Upper lobe of left lung (tissue), 6 donors: ENCODE data around the gene SAP30BP. TPM values are rescaled to one million over a fixed set of nuclear protein-coding genes. Genes with fewer than 3 reads are reported as not detected.

ENCODE experiments used
- ATAC-seq, 2 donors: fragments of 200-7000 bp; cut with Tn5 transposase; one replicate each; pipeline ENCODE4 v1.9.1; 2022; ENCODE audit warnings: mild to moderate bottlenecking in 2 of 2, moderate library complexity in 2 of 2; ENCODE audit not compliant: low FRiP score in 2 of 2
- DNase-seq, 2 donors: peaks; one replicate each; pipeline ENCODE4 v3.0.0-alpha.2; 2019 to 2020
- H3K27ac ChIP-seq, 4 donors: fragments of 200-600 bp; sonication (generic); one replicate each; pipeline ENCODE4 v1.5.1; 2016 to 2019
- H3K27me3 ChIP-seq, 4 donors: fragments of 200-600 bp; sonication (generic); one replicate each; pipeline ENCODE4 v1.5.1; 2017 to 2019
- H3K36me3 ChIP-seq, 4 donors: fragments of 200-600 bp; sonication (generic); one replicate each; pipeline ENCODE4 v1.5.1; 2016 to 2019
- H3K4me1 ChIP-seq, 4 donors: fragments of 200-600 bp; sonication (generic); one replicate each; pipeline ENCODE4 v1.5.1; 2018 to 2019
- H3K4me3 ChIP-seq, 4 donors: fragments of 200-600 bp; sonication (generic); one replicate each; pipeline ENCODE4 v1.5.1; 2017 to 2019; ENCODE audit warnings: mild to moderate bottlenecking in 2 of 4, moderate library complexity in 1 of 4
- H3K9me3 ChIP-seq, 4 donors: fragments of 200-600 bp; sonication (generic); one replicate each; pipeline ENCODE4 v1.5.1; 2018 to 2019
- EP300 ChIP-seq, 4 donors: sonication (generic); formaldehyde crosslinking; IDR thresholded peaks; one replicate each; pipeline ENCODE4 v1.5.1; 2017; ENCODE audit warnings: antibody characterized with exemption in 4 of 4, control low read depth in 2 of 4
- POLR2A ChIP-seq, 4 donors: fragments of 450-650 bp; IDR thresholded peaks; one replicate each; pipeline ENCODE4 v1.5.1; 2016 to 2017; ENCODE audit warnings: antibody characterized with exemption in 4 of 4, mild to moderate bottlenecking in 2 of 4
- POLR2AphosphoS5 ChIP-seq, 2 donors: sonication (generic); formaldehyde crosslinking; IDR thresholded peaks; one replicate each; pipeline ENCODE4 v1.5.1; 2017; ENCODE audit warnings: antibody characterized with exemption in 2 of 2
- WGBS, 2 donors: methylation state at CpG; one replicate each; pipeline ENCODE4 v1.1.5; 2017 to 2018; 5-methylcytosine and 5-hydroxymethylcytosine counted together
- total RNA-seq, 6 donors: library from RNA; depleted of rRNA in 4 of 6; stranded (reverse); fragments of >200 nt in 4 of 6; gene quantifications; one replicate each; pipeline versions ENCODE4 v1.1.0 to v1.2.1, GENCODE V29; 2016 to 2021
- TF ChIP-seq, protein P1 (sequence below), 6 experiments: fragments of 450-650 bp in 4 of 6; fragments of 200-600 bp in 2 of 6; sonication (generic) in 2 of 6; IDR thresholded peaks; one replicate each; pipeline ENCODE4 v1.5.1; 2016 to 2019; ENCODE audit warnings: antibody characterized with exemption in 6 of 6
- donor health status: DM: no; HTN: no; CAD: no; lungs with moderate emphysema.
- donor health status: DM: no; HTN: yes; CAD: no; lungs with severe emphysema.

SAP30BP gene
- total RNA-seq, 6 donors from 2014 or later = 64.1 to 125 (median 80.8) TPM

DNA sequence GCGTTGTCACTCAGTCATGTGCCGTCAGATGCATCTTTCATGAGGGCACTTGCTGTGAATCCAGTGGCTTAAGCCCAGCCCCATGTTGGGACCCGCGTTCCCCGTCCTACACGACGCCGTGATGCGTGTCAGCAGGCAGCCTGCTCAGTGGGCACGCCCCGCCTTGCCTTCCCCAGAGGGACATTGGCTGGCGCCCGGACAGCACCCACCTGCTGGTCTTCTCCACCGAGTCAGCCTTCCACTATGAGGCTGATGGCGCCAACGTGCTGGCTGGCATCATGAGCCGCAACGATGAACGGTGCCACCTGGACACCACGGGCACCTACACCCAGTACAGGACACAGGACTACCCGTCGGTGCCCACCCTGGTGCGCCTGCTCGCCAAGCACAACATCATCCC is 62.9 kb downstream of the SAP30BP start:
- ATAC-seq (no peak), DNase-seq (no peak)
- TF ChIP-seq, protein P1, sequence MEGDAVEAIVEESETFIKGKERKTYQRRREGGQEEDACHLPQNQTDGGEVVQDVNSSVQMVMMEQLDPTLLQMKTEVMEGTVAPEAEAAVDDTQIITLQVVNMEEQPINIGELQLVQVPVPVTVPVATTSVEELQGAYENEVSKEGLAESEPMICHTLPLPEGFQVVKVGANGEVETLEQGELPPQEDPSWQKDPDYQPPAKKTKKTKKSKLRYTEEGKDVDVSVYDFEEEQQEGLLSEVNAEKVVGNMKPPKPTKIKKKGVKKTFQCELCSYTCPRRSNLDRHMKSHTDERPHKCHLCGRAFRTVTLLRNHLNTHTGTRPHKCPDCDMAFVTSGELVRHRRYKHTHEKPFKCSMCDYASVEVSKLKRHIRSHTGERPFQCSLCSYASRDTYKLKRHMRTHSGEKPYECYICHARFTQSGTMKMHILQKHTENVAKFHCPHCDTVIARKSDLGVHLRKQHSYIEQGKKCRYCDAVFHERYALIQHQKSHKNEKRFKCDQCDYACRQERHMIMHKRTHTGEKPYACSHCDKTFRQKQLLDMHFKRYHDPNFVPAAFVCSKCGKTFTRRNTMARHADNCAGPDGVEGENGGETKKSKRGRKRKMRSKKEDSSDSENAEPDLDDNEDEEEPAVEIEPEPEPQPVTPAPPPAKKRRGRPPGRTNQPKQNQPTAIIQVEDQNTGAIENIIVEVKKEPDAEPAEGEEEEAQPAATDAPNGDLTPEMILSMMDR (IDR thresholded peaks at IDR 0.05) = no peak
- TF ChIP-seq POLR2A (IDR thresholded peaks at IDR 0.05) = no peak
- no peak for TF ChIP-seq EP300 (IDR thresholded peaks at IDR 0.05)
- TF ChIP-seq POLR2AphosphoS5 (IDR thresholded peaks at IDR 0.05) = no peak
- Histone ChIP-seq H3K27me3 (no peaks in the 10 kb centered on the region), H3K9me3 (no peaks in the 10 kb centered on the region), H3K36me3 (peaks cover 0 to 38% (median 2%) of the 10 kb centered on the region in 4 donors), H3K4me3 (no peak overlapping the region), H3K27ac (no peak overlapping the region), H3K4me1 (no peaks in the 10 kb centered on the region)
- 94 to 96% methylated on average over 21 to 24 of the region's 24 CpGs for WGBS, 2 donors

DNA sequence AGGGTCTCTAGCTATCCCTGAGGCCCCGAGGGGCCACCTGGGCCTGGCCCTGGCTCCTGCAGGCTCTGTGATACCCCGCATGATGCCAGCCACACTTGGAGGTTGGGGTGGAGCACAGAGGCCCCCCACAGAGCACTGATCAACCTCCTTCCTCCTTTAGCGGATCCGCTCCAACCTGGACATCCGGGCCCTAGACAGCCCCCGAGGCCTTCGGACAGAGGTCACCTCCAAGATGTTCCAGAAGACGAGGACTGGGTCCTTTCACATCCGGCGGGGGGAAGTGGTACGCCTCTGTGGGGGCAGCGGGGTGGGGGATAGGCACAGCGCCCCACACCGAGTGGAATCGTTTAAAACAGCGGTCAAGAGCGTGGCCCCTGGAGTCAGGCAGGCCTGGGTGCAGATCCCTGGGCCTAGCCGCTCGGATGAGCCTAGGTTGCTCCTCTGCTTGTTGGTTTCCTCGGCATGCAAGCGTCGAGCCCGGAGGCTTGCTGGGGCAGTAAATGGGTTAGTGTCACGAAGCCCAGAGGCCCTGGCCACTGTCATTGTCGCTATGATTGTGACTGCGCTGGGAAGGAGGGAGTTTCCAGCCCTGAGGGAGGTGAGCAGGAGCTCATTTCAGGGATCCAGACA is 64.1 kb downstream of the SAP30BP start:
- Histone ChIP-seq H3K27me3 (no peaks in the 10 kb centered on the region), H3K36me3 (peaks cover 0 to 40% (median 3%) of the 10 kb centered on the region in 4 donors), H3K4me3 (no peak overlapping the region), H3K9me3 (no peaks in the 10 kb centered on the region), H3K27ac (no peak overlapping the region), H3K4me1 (no peaks in the 10 kb centered on the region)
- TF ChIP-seq POLR2AphosphoS5 (IDR thresholded peaks at IDR 0.05) (no peak), POLR2A (IDR thresholded peaks at IDR 0.05) (no peak), EP300 (IDR thresholded peaks at IDR 0.05) (no peak)
- TF ChIP-seq, protein P1 (IDR thresholded peaks at IDR 0.05) = no peak
- 92 to 98% methylated on average over 8 to 26 of the region's 26 CpGs for WGBS, 2 donors
- no peak for ATAC-seq
- DNase-seq = no peak

DNA sequence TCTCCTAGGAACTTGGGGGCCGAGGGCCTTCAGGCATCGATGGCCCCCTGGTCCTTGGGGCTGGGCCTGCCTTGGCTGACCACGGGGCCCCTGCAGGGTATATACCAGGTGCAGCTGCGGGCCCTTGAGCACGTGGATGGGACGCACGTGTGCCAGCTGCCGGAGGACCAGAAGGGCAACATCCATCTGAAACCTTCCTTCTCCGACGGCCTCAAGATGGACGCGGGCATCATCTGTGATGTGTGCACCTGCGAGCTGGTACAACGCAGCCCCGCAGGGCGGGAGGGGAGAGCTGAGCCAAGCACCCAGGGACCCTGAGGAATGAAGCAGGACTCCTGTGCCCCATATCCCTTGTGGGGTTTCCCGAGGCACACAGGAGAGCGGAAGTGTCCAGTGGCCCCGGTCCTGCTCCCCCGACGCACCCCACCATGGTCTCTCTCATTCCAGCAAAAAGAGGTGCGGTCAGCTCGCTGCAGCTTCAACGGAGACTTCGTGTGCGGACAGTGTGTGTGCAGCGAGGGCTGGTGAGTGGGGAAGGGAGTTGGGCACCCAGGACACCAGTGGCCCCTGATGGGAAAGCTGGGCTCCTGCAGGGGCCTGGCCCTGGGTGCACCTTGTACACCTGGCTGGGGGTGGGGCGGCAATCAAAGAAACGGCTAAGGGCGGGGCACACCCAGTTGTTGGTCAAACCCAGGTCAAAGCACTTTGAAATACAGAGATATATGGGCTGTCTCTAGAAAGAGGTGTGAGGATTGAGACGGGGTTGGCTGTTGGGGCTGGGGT is 64.8 kb downstream of the SAP30BP start:
- WGBS, 2 donors = 95% methylated on average over 17 to 28 of the region's 31 CpGs
- H3K9me3 ChIP-seq = no peaks in the 10 kb centered on the region
- peaks cover 0 to 46% (median 6%) of the 10 kb centered on the region in 4 donors for H3K36me3 ChIP-seq
- H3K27ac ChIP-seq = no peak overlapping the region
- ATAC-seq (no peak), DNase-seq (peak in 1 of 2 donors; percentile 70)
- H3K4me1 ChIP-seq = no peaks in the 10 kb centered on the region
- no peaks in the 10 kb centered on the region for H3K27me3 ChIP-seq
- TF ChIP-seq POLR2AphosphoS5 (IDR thresholded peaks at IDR 0.05) = no peak
- no peak overlapping the region for H3K4me3 ChIP-seq

DNA sequence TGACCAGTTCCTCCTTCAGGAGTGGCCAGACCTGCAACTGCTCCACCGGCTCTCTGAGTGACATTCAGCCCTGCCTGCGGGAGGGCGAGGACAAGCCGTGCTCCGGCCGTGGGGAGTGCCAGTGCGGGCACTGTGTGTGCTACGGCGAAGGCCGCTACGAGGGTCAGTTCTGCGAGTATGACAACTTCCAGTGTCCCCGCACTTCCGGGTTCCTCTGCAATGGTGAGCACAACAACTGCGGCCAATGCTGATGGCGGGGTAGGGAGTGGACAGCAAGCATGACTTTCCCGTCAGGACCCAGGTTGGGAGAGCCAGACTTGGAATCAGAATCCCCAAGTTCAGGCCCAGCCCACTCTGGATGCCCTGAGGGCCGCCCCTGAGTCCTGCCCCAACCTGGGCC is 66.3 kb downstream of the SAP30BP start:
- peaks cover 0 to 10% (median 0%) of the 10 kb centered on the region in 4 donors for H3K4me1 ChIP-seq
- peak in 1 of 2 donors; percentile 62 for DNase-seq
- WGBS, 2 donors = 92 to 97% methylated on average over 15 to 17 of the region's 18 CpGs
- ATAC-seq = no peak
- TF ChIP-seq POLR2A (IDR thresholded peaks at IDR 0.05) = no peak
- no peak for TF ChIP-seq EP300 (IDR thresholded peaks at IDR 0.05)
- no peaks in the 10 kb centered on the region for H3K27me3 ChIP-seq
- no peak overlapping the region for H3K4me3 ChIP-seq
- H3K27ac ChIP-seq = no peak overlapping the region
- H3K9me3 ChIP-seq = no peaks in the 10 kb centered on the region
- H3K36me3 ChIP-seq = peaks cover 0 to 46% (median 6%) of the 10 kb centered on the region in 4 donors

DNA sequence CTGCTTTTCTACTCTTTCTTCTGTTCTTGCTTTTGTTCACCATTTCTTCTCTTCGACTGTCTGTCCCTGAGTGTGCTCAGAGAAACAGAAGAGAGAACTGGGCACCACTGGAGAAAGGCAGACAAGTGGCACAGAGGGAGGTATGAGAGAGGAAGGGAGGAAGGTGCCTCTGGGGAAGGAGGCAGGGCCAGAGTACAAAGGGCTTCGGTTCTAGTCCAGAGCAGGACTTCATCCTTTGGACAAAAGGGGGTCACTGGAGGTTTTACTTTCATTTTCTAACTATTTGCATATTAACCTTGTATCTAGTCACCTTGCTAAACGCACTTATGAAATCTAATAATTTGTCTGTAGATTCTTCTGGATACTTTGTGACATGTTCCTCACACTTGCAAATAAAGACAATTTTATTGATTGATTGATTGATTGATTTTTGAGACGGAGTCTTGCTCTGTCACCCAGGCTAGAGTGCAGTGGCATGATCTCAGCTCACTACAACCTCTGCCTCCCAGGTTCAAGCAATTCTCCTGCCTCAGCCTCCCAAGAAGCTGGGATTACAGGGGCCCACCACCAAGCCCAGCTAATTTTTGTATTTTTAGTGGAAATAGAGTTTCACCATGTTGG is 67.6 kb downstream of the SAP30BP start:
- no peak for ATAC-seq
- no peak for TF ChIP-seq POLR2A (IDR thresholded peaks at IDR 0.05)
- no peak overlapping the region for H3K27ac ChIP-seq
- H3K4me1 ChIP-seq = peaks cover 0 to 11% (median 0%) of the 10 kb centered on the region in 4 donors
- 69 to 75% methylated on average over 4 of the region's 4 CpGs for WGBS, 2 donors
- no peak for DNase-seq
- no peaks in the 10 kb centered on the region for H3K9me3 ChIP-seq
- peaks cover 0 to 40% (median 4%) of the 10 kb centered on the region in 4 donors for H3K36me3 ChIP-seq
- H3K27me3 ChIP-seq = no peaks in the 10 kb centered on the region
- no peak overlapping the region for H3K4me3 ChIP-seq

DNA sequence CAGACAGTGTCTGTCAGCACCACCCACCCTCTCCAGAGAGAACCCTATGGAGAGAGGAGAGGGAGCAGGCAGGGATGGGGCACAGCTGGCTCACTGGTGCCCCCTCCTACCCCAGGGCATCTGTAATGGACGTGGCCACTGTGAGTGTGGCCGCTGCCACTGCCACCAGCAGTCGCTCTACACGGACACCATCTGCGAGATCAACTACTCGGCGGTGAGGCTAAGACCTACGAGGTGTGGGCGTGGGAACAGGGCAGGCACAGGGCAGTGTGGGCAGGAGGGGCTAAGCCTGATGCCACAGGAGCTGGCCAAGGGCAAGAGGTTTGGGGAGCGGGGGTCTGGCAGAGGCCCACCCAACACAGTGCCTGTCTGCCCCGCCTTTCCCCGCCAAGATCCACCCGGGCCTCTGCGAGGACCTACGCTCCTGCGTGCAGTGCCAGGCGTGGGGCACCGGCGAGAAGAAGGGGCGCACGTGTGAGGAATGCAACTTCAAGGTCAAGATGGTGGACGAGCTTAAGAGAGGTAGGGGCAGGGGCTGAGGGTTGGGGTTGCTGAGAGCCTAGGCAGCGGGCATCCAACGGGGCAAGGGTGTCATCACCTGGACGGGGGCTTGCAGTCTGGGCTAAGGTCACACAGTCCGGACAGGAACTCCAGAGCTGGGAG is 69.2 kb downstream of the SAP30BP start:
- peaks cover 0 to 11% (median 0%) of the 10 kb centered on the region in 4 donors for H3K4me1 ChIP-seq
- ATAC-seq (no peak), DNase-seq (peak in 1 of 2 donors; percentile 64)
- WGBS, 2 donors = 90 to 94% methylated on average over 18 to 26 of the region's 26 CpGs
- H3K27me3 ChIP-seq = no peaks in the 10 kb centered on the region
- no peak overlapping the region for H3K27ac ChIP-seq
- no peak overlapping the region for H3K4me3 ChIP-seq
- TF ChIP-seq, protein P1 (IDR thresholded peaks at IDR 0.05) = no peak
- TF ChIP-seq EP300 (IDR thresholded peaks at IDR 0.05) = no peak
- no peak for TF ChIP-seq POLR2AphosphoS5 (IDR thresholded peaks at IDR 0.05)
- TF ChIP-seq POLR2A (IDR thresholded peaks at IDR 0.05) = no peak
- H3K9me3 ChIP-seq = no peaks in the 10 kb centered on the region
- H3K36me3 ChIP-seq = peaks cover 0 to 40% (median 4%) of the 10 kb centered on the region in 4 donors
